Stomach (tissue), 4 donors: ENCODE data around the gene EIF4B.

Experiments
- POLR2A ChIP-seq, 4 donors: fragments of 450-650 bp; IDR thresholded peaks; one replicate each; pipeline ENCODE4 v1.6.1; 2016; ENCODE audit warnings: antibody characterized with exemption in 4 of 4, control low read depth in 2 of 4, mild to moderate bottlenecking in 1 of 4, moderate library complexity in 1 of 4
- TF ChIP-seq, protein P1 (sequence below), 7 experiments: fragments of 450-650 bp in 4 of 7; fragments of 200-600 bp in 3 of 7; sonication (generic) in 3 of 7; IDR thresholded peaks; one replicate each; pipeline ENCODE4 v1.5.1; 2016 to 2019; ENCODE audit warnings: antibody characterized with exemption in 7 of 7, control low read depth in 2 of 7, mild to moderate bottlenecking in 1 of 7

DNA sequence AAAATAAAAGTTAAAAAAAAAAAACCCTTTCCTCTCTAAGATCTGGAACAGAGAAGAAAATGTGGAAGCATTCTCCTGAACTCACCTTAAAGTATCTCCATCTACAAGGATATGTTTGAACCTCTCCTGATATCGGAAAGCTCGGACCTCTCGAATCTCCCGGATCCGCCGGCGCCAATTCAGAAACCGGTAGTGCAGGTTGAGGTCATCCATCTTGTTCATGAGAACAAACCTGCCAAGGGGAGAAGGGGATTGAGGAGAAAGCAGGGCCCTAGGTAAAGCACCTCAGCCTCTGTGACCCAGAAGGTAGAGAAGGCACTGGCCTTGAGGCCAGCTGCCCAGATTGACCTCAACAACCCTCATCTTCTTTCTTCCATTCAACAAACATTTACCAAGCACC lies 70.8 kb downstream of the EIF4B start:
- TF ChIP-seq, protein P1, sequence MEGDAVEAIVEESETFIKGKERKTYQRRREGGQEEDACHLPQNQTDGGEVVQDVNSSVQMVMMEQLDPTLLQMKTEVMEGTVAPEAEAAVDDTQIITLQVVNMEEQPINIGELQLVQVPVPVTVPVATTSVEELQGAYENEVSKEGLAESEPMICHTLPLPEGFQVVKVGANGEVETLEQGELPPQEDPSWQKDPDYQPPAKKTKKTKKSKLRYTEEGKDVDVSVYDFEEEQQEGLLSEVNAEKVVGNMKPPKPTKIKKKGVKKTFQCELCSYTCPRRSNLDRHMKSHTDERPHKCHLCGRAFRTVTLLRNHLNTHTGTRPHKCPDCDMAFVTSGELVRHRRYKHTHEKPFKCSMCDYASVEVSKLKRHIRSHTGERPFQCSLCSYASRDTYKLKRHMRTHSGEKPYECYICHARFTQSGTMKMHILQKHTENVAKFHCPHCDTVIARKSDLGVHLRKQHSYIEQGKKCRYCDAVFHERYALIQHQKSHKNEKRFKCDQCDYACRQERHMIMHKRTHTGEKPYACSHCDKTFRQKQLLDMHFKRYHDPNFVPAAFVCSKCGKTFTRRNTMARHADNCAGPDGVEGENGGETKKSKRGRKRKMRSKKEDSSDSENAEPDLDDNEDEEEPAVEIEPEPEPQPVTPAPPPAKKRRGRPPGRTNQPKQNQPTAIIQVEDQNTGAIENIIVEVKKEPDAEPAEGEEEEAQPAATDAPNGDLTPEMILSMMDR (IDR thresholded peaks at IDR 0.05): no peak
- TF ChIP-seq POLR2A (IDR thresholded peaks at IDR 0.05): no peak
